Glutamatergic neuron (in vitro differentiated cells): ENCODE measurements around the gene MDM2. TPM values are rescaled to one million over a fixed set of nuclear protein-coding genes. Genes with fewer than 3 reads are reported as not detected.
"Not testable (repeated sequence)": the region's sequence is repeated elsewhere in the genome, so short reads cannot be mapped to it uniquely, and the experiment has no call there.

Source experiments
- DNase-seq: peaks from one replicate; pipeline ENCODE4 v3.0.0; 2022
- H3K27ac Mint-ChIP-seq: one replicate; pipeline ENCODE4 v1.8.0; 2020; ENCODE audit warnings: mild to moderate bottlenecking, mixed read lengths, inconsistent platforms; ENCODE audit not compliant: unreplicated experiment
- H3K27me3 Mint-ChIP-seq: one replicate; pipeline ENCODE4 v1.8.0; 2020; ENCODE audit warnings: mild to moderate bottlenecking, moderate library complexity, mixed read lengths, inconsistent platforms; ENCODE audit not compliant: unreplicated experiment
- H3K36me3 Mint-ChIP-seq: one replicate; pipeline ENCODE4 v1.8.0; 2020; ENCODE audit warnings: mild to moderate bottlenecking, mixed read lengths, inconsistent platforms; ENCODE audit not compliant: unreplicated experiment
- H3K4me1 Mint-ChIP-seq: one replicate; pipeline ENCODE4 v1.8.0; 2020; ENCODE audit warnings: mild to moderate bottlenecking, low read depth, mixed read lengths, inconsistent platforms; ENCODE audit not compliant: unreplicated experiment
- H3K4me3 Mint-ChIP-seq: one replicate; pipeline ENCODE4 v1.8.0; 2020; ENCODE audit warnings: mild to moderate bottlenecking, mixed read lengths, inconsistent platforms; ENCODE audit not compliant: unreplicated experiment
- H3K9me3 Mint-ChIP-seq: one replicate; pipeline ENCODE4 v1.8.0; 2020; ENCODE audit warnings: mild to moderate bottlenecking, moderate library complexity, mixed read lengths, inconsistent platforms; ENCODE audit not compliant: unreplicated experiment
- total RNA-seq: library from RNA; stranded (reverse); fragmentation: NEBNext Ultra II Directional; extraction: Animal tissue kit (Norgen Biotek cat#: 25700); gene quantifications from one replicate; pipeline ENCODE4 v1.2.1, GENCODE V29; 2021; ENCODE audit not compliant: unreplicated experiment
- TF ChIP-seq, protein P1 (sequence below): fragments of 200-600 bp; sonication (generic); IDR thresholded peaks from one replicate; pipeline ENCODE4 v1.5.0; 2021; ENCODE audit not compliant: partially characterized antibody, unreplicated experiment

Gene MDM2
- total RNA-seq, 1 donor from 2014 or later, result 84.9 TPM

DNA sequence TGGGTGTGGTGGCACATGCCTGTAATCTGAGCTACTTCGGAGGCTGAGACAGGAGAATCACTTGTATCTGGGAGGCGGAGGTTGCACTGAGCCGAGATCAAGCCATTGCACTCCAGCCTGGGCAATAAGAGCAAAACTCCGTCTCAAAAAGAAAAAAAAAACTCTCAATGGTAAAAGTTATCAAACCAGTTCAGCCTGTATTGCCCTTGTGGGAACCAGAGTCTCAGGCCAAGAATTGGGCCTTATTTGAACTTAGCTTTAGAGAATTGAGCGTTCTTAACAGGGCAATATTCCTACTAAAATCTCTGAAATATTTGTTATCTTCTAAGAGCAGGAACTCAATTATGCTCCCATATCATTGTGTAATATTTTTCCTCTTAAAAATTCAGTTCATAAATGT, 7.7 kb upstream of the MDM2 start:
- no peaks in the 10 kb centered on the region for H3K4me1 Mint-ChIP-seq
- no peak for DNase-seq
- no peak overlapping the region for H3K27ac Mint-ChIP-seq
- peaks cover 2% of the 10 kb centered on the region for H3K27me3 Mint-ChIP-seq
- TF ChIP-seq, protein P1, sequence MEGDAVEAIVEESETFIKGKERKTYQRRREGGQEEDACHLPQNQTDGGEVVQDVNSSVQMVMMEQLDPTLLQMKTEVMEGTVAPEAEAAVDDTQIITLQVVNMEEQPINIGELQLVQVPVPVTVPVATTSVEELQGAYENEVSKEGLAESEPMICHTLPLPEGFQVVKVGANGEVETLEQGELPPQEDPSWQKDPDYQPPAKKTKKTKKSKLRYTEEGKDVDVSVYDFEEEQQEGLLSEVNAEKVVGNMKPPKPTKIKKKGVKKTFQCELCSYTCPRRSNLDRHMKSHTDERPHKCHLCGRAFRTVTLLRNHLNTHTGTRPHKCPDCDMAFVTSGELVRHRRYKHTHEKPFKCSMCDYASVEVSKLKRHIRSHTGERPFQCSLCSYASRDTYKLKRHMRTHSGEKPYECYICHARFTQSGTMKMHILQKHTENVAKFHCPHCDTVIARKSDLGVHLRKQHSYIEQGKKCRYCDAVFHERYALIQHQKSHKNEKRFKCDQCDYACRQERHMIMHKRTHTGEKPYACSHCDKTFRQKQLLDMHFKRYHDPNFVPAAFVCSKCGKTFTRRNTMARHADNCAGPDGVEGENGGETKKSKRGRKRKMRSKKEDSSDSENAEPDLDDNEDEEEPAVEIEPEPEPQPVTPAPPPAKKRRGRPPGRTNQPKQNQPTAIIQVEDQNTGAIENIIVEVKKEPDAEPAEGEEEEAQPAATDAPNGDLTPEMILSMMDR, result no peak
- H3K9me3 Mint-ChIP-seq, result no peaks in the 10 kb centered on the region
- peaks cover 2% of the 10 kb centered on the region for H3K36me3 Mint-ChIP-seq
- no peak overlapping the region for H3K4me3 Mint-ChIP-seq

DNA sequence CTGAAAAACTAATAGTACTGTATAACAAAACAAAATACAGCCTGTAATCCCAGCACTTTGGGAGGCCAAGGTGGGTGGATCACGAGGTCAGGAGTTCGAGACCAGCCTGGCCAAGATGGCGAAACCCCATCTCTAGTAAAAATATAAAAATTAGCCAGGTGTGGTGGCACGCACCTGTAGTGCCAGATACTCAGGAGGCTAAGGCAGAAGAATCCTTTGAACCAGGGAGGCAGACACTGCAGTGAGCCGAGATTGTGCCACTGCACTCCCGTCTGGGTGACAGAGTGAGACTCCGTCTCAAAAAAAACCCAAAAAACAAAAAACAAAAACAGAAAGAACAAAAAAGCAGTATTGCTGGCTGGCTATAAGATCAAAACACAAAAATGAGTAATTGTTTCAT, 6.9 kb upstream of the MDM2 start:
- not testable (repeated sequence) for H3K4me3 Mint-ChIP-seq, H3K4me1 Mint-ChIP-seq, H3K36me3 Mint-ChIP-seq

GRCh38 chr12:68802372-68802745, 5.6 kb upstream of the MDM2 start:
- H3K27ac Mint-ChIP-seq, H3K36me3 Mint-ChIP-seq, DNase-seq, H3K9me3 Mint-ChIP-seq, H3K4me1 Mint-ChIP-seq, H3K4me3 Mint-ChIP-seq, H3K27me3 Mint-ChIP-seq: not testable (repeated sequence)

More for the DNA sequence above, 6.9 kb upstream of the MDM2 start:
- H3K27ac Mint-ChIP-seq, DNase-seq, H3K9me3 Mint-ChIP-seq, H3K27me3 Mint-ChIP-seq: not testable (repeated sequence)

- not testable (repeated sequence) for H3K9me3 Mint-ChIP-seq, H3K27ac Mint-ChIP-seq, H3K4me1 Mint-ChIP-seq, DNase-seq, H3K36me3 Mint-ChIP-seq, H3K27me3 Mint-ChIP-seq, H3K4me3 Mint-ChIP-seq
These were observed 4.9 kb upstream of the MDM2 start for GRCh38 chr12:68802911-68803651.

GRCh38 chr12:68803948-68804656, 3.9 kb upstream of the MDM2 start:
- Mint-ChIP-seq H3K4me3 (no peak overlapping the region), H3K9me3 (peaks cover 7% of the 10 kb centered on the region), H3K27me3 (peaks cover 7% of the 10 kb centered on the region), H3K27ac (no peak overlapping the region), H3K36me3 (peaks cover 5% of the 10 kb centered on the region), H3K4me1 (no peaks in the 10 kb centered on the region)
- DNase-seq, result no peak
- TF ChIP-seq, protein P1, result no peak

DNA sequence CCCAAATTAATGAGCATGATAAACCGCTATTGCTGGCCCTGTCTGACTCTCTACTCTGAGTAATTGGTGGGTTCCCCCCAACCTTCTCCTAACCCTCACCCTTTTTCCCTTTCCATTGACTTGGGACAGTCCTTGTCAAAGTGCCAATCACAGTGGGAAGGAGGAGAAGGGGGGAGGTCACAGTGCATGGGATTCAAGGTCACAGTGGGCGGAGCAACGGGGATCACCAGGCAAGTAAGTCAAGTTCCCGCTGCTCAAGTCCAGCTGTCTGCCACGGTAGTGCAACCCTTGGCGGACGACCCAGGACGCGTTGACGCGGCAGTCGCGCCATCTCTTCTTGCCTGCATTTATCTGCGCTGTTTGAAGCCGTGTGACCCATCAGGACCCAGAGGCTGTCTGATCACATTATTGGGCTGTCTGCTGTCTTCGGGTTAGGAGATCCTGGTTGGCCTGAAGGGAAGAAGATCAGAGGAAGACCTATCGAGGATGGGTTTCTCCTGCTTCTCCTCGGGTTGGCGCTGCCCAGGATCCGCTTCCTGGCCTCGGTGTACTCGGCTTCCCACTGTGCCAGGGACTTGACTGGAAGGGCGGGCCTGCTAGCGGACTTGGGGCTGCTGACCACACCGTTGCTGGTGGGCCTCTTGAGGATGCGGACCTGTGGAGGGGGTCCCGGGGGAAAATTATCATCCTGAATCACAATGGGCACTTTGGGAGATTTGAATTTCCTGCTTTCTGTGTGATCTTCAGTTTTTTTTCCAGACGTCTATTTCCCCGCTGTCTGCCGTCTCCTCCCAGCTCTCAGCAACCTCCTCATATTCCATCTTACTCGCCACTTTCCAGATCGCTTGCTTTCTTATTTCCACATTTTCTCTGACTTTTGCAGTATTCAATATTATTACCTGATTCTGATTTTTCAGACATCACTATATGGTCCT, 3.1 kb upstream of the MDM2 start:
- TF ChIP-seq, protein P1, result no peak
- no peak overlapping the region for H3K4me3 Mint-ChIP-seq
- H3K9me3 Mint-ChIP-seq, result peaks cover 9% of the 10 kb centered on the region
- H3K27me3 Mint-ChIP-seq, result peaks cover 7% of the 10 kb centered on the region
- H3K27ac Mint-ChIP-seq, result no peak overlapping the region
- peaks cover 5% of the 10 kb centered on the region for H3K36me3 Mint-ChIP-seq
- no peak for DNase-seq
- H3K4me1 Mint-ChIP-seq, result no peaks in the 10 kb centered on the region
